RWPE2 (cell line): Measurements from ENCODE around the gene HAVCR2.
A peak's percentile ranks its signal among the peaks of the same experiment; 100 is the strongest.

Source experiments
- ATAC-seq: fragments of 200-7000 bp; cut with Tn5 transposase; 3 replicates; pipeline ENCODE4 v1.9.1; 2021; ENCODE audit warnings: low read depth
- DNase-seq: peaks from one replicate; pipeline ENCODE4 v3.0.0-alpha.2; 2020; ENCODE audit warnings: low spot score
- H3K27ac ChIP-seq: fragments of 450-650 bp; 2 replicates; pipeline ENCODE4 v1.5.1; 2017; ENCODE audit warnings: mild to moderate bottlenecking; ENCODE audit not compliant: poor library complexity, severe bottlenecking
- H3K27me3 ChIP-seq: fragments of 250-450 bp; sonication (Bioruptor Pico); 2 replicates; pipeline ENCODE4 v1.5.1; 2021; ENCODE audit warnings: mild to moderate bottlenecking, moderate library complexity; ENCODE audit not compliant: insufficient read depth, poor library complexity, severe bottlenecking
- H3K36me3 ChIP-seq: fragments of 250-450 bp; sonication (Bioruptor Pico); 2 replicates; pipeline ENCODE4 v1.5.1; 2020; ENCODE audit warnings: low read depth, mild to moderate bottlenecking, moderate library complexity
- H3K4me1 ChIP-seq: fragments of 250-450 bp; sonication (Bioruptor Pico); 2 replicates; pipeline ENCODE4 v1.5.1; 2021; ENCODE audit warnings: mild to moderate bottlenecking, moderate library complexity; ENCODE audit not compliant: insufficient read depth, poor library complexity, severe bottlenecking
- H3K4me3 ChIP-seq: fragments of 250-450 bp; sonication (Bioruptor Pico); 2 replicates; pipeline ENCODE4 v1.5.1; 2021; ENCODE audit warnings: mild to moderate bottlenecking, moderate library complexity; ENCODE audit not compliant: severe bottlenecking
- H3K9me3 ChIP-seq: fragments of 250-450 bp; sonication (Bioruptor Pico); 2 replicates; pipeline ENCODE4 v1.5.1; 2021; ENCODE audit warnings: mild to moderate bottlenecking, moderate library complexity; ENCODE audit not compliant: severe bottlenecking
- TF ChIP-seq, protein P1 (sequence below): fragments of 450-650 bp; IDR thresholded peaks from one replicate; pipeline ENCODE4 v1.5.1; 2017; ENCODE audit warnings: mild to moderate bottlenecking, moderate library complexity; ENCODE audit not compliant: poor library complexity, severe bottlenecking

The HAVCR2 gene

DNA sequence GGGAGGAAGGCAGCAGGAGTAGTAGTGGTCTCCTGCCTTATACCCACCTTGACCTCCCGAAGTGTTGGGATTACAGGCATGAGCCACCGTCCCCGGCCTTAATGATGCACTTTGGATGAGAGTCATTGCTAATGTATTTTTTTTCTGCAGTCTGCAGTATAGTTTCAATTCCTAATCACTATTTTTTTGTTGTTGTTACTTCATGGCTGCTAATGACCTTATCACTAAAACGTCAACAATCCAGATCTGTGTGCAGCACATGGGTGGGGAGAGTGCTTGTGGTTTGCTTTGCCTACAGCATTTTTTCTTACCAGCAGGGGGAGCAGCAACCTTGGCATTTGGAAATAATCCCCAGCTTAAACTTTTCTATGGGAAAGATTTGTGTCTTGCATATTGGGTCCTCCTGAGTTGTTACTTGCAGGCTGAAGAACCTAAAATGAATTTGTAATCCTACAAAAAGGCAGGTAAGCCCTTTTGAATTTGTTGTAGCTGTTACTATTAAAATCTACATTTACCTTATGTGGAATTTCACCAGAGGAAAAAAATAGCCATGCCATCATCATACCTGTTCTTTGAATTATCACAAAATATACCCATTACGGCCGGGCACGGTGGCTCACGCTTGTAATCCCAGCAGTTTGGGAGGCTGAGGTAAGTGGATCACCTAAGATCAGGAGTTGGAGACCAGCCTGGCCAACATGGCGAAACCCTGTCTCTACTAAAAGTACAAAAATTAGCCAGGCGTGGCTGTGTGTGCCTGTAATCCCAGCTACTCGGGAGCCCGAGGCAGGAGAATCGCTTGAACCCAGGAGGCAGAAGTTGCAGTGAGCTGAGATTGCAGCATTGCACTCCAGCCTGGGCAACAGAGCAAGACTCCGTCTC lies 40.1 kb upstream of the HAVCR2 start:
- Histone ChIP-seq H3K27me3 (no peaks in the 10 kb centered on the region), H3K4me1 (no peaks in the 10 kb centered on the region), H3K36me3 (no peaks in the 10 kb centered on the region), H3K27ac (no peak overlapping the region), H3K4me3 (no peak overlapping the region), H3K9me3 (no peaks in the 10 kb centered on the region)
- DNase-seq, result no peak
- TF ChIP-seq, protein P1, sequence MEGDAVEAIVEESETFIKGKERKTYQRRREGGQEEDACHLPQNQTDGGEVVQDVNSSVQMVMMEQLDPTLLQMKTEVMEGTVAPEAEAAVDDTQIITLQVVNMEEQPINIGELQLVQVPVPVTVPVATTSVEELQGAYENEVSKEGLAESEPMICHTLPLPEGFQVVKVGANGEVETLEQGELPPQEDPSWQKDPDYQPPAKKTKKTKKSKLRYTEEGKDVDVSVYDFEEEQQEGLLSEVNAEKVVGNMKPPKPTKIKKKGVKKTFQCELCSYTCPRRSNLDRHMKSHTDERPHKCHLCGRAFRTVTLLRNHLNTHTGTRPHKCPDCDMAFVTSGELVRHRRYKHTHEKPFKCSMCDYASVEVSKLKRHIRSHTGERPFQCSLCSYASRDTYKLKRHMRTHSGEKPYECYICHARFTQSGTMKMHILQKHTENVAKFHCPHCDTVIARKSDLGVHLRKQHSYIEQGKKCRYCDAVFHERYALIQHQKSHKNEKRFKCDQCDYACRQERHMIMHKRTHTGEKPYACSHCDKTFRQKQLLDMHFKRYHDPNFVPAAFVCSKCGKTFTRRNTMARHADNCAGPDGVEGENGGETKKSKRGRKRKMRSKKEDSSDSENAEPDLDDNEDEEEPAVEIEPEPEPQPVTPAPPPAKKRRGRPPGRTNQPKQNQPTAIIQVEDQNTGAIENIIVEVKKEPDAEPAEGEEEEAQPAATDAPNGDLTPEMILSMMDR, result peak; percentile 97
- peak; percentile 78 for ATAC-seq

DNA sequence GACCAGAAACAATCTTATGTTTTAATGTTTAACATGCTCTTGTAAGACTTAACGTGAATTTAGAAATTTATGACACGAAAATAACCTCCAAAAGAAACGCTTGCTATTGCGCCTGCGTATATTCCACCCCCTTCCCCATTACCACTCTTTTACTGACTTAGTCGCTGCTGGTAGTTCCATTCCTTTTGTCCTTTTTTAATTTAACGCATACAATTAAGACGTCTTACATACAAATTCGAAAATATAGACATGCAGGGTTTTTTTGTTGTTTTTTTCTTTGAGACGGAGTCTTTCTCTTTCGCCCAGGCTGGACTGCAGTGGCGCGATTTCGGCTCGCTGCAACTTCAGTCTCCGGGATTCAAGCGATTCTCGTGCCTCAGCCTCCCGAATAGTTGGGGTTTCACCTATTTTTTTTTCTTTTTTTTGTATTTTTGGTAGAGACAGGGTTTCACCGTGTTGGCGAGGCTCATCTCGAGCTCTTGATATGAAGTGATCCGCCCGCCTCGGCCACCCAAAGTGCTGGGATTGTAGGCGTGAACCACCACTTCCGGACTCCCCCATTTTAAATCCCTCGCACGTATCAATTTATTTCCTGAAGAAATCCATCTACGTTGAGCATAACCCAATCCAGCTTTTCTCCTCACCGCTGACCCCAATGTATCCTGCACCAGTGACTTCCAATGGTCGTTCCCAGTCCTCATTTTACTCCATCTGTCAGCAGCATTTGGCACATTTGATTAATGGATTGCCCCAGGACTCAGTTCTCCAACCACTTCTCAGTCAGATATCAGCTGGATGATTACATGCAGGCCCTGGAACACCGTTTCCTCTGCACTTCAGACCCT lies 34.5 kb upstream of the HAVCR2 start:
- H3K36me3 ChIP-seq, result peaks cover 15% of the 10 kb centered on the region
- no peaks in the 10 kb centered on the region for H3K9me3 ChIP-seq
- H3K4me3 ChIP-seq, result peak overlapping the region; percentile 86
- peaks cover 7% of the 10 kb centered on the region for H3K4me1 ChIP-seq
- TF ChIP-seq, protein P1, result no peak
- H3K27me3 ChIP-seq, result no peaks in the 10 kb centered on the region
- DNase-seq (no peak), ATAC-seq (peak; percentile 49)
- H3K27ac ChIP-seq, result peak overlapping the region; percentile 33

DNA sequence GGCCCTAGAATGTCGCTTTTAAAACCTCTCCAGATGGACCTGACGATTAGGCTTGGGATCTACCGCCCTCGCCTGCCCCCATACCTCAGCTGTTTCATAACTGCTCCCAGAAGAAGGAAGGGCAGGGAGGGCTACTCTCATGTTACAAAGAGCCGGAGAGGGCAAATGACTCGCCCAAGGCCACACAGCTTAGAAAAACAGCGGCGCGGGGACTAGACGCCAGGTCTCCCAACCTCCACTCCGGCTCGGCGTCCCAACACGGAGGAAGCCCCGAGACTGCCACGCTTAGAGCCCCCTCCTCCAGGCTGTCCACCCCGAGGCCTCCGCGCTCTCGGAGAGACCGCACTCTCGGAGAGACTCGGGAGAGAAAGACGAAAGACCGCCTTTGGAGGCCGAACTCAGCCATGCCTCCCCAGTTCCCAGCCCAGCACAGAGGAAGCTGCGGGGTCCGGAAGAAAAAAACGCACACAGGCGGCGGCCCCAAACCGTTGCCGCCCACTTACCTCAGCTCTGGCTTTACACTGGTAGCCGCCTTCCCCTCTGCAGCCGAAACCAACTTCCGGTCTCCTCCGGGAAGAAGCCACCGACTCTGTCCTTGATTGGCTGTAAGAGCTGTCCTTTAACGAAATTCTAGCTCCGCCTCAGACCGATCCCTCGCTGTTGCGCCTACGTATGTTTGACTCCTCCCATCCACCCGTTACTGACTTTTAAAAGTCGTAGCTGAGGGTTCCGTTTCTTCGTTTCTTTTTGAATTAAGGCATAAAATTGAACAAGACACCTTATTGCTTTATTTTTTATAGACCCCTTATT lies 33.7 kb upstream of the HAVCR2 start, which contains the start of gene MED7:
MED7 (minus strand) TSS at position 549 of the 810 bp plus-strand sequence. CDS start 3,434 bp downstream, outside the sequence.
- ATAC-seq (peak; percentile 100), DNase-seq (peak; percentile 95)
- H3K4me3 ChIP-seq, result peak within 1 kb of the TSS; percentile 86
- no peaks in the 10 kb centered on the region for H3K27me3 ChIP-seq
- H3K27ac ChIP-seq, result peak within 1 kb of the TSS; percentile 33
- TF ChIP-seq, protein P1, result no peak
- H3K4me1 ChIP-seq, result peaks cover 7% of the 10 kb centered on the region
- no peaks in the 10 kb centered on the region for H3K9me3 ChIP-seq
- peaks cover 23% of the 10 kb centered on the region for H3K36me3 ChIP-seq

DNA sequence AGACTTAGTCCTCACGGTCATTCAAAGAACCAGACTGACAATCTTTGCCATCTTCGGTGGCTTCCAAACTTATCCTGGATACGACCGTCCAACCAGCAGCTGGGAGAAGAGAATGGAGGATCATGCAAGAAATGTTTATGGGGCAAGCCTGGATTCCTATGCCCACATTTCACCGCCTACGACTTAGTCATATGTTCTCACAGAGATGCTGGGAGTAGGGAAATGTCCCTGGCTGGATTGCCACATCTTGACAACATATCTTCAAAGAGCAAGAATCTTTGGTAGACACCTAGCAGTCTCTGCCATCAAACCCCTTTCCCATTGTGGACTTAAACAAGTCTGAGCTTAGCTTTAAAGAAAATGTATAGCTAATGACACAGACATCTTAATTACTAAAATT lies 28.8 kb upstream of the HAVCR2 start:
- H3K36me3 ChIP-seq, result peaks cover 29% of the 10 kb centered on the region
- H3K4me1 ChIP-seq, result peaks cover 4% of the 10 kb centered on the region
- H3K27me3 ChIP-seq, result no peaks in the 10 kb centered on the region
- no peak overlapping the region for H3K4me3 ChIP-seq
- no peaks in the 10 kb centered on the region for H3K9me3 ChIP-seq
- no peak overlapping the region for H3K27ac ChIP-seq
- TF ChIP-seq, protein P1, result no peak
- ATAC-seq (no peak), DNase-seq (no peak)
